K562 (cell line): Measurements from ENCODE around the gene EXOC4. TPM values are rescaled to one million over a fixed set of nuclear protein-coding genes. Genes with fewer than 3 reads are reported as not detected.

Experiments used
- ATAC-seq: fragments of 200-7000 bp; cut with Tn5 transposase; 3 replicates; pipeline ENCODE4 v1.9.1; 2020; ENCODE audit warnings: moderate library complexity
- BruUV-seq: library from RNA; stranded (reverse); fragments of 400-500 nt; replicated peaks from 2 replicates; lab custom pipeline; 2021; lab: Mats Ljungman, UMichigan
- CTCF ChIA-PET: fragments of 300-600 bp; formaldehyde crosslinking; extraction: SDS; loops from one replicate; lab custom pipeline; 2021; ENCODE audit warnings: low intra/inter-chr PET ratio; lab: Yijun Ruan, JAX
- POLR2A ChIA-PET: fragments of 300-600, 350-650 bp; sonication (Branson Sonifier 250); formaldehyde crosslinking; extraction: SDS; loops from one replicate; lab custom pipeline; 2021; ENCODE audit warnings: antibody characterized with exemption, inconsistent platforms; lab: Yijun Ruan, JAX
- DNase-seq, 4 experiments: peaks; one replicate each; pipeline versions ENCODE4 v3.0.0 to v3.0.0-alpha.2; 2011 to 2018; ENCODE audit warnings: low spot score in 3 of 4, mixed read lengths in 3 of 4; ENCODE audit errors: extremely low read depth in 1 of 4
- FAIRE-seq: peaks from 2 replicates; lab custom pipeline; 2011; peaks lifted over from hg19 to GRCh38; lab: Jason Lieb, UNC
- H2AFZ ChIP-seq: 2 replicates; pipeline ENCODE4 v1.6.0; 2011; ENCODE audit warnings: low read depth, low read length, control low read depth, inconsistent platforms
- H3K27ac ChIP-seq: fragments of 200-600 bp; 3 replicates; pipeline ENCODE4 v1.8.0; 2011; ENCODE audit warnings: low read depth, mild to moderate bottlenecking, control low read depth, inconsistent platforms, low read length, moderate library complexity, mixed read lengths; ENCODE audit errors: extremely low read depth
- H3K27me3 ChIP-seq, 2 experiments: fragments of 300-600 bp in 1 of 2; 2 replicates in 1 of 2; 3 replicates in 1 of 2; pipeline versions ENCODE4 v1.6.0 to v1.8.0; 2011; ENCODE audit warnings: inconsistent platforms in 2 of 2, low read length in 2 of 2, mild to moderate bottlenecking in 1 of 2, mixed read lengths in 1 of 2, moderate library complexity in 1 of 2; ENCODE audit not compliant: control insufficient read depth in 2 of 2, insufficient read depth in 2 of 2
- H3K36me3 ChIP-seq: fragments of 300-600 bp; 3 replicates; pipeline ENCODE4 v1.8.0; 2011; ENCODE audit warnings: mild to moderate bottlenecking, low read length, inconsistent platforms; ENCODE audit not compliant: control insufficient read depth, insufficient read depth
- H3K4me1 ChIP-seq, 2 experiments: fragments of 200-600 bp in 1 of 2; replicated peaks in 1 of 2; 2 replicates in 1 of 2; 3 replicates in 1 of 2; pipeline versions ENCODE4 v1.5.1 to v1.8.0; 2011; ENCODE audit warnings: inconsistent platforms in 2 of 2, low read length in 2 of 2, mild to moderate bottlenecking in 1 of 2, mixed read lengths in 1 of 2, moderate library complexity in 1 of 2; ENCODE audit not compliant: control insufficient read depth in 2 of 2, insufficient read depth in 2 of 2
- H3K4me2 ChIP-seq: 2 replicates; pipeline ENCODE4 v1.6.1; 2011; ENCODE audit warnings: low read length, control low read depth, inconsistent platforms, mixed read lengths; ENCODE audit not compliant: insufficient read depth
- H3K4me3 ChIP-seq: fragments of 200-600 bp; sonication (generic), shearing (Covaris generic); 2 replicates; pipeline ENCODE4 v1.5.1; 2016; ENCODE audit warnings: control low read depth, inconsistent platforms
- H3K79me2 ChIP-seq: fragments of 200-600 bp; 3 replicates; pipeline ENCODE4 v1.8.0; 2011; ENCODE audit warnings: low read length, inconsistent platforms; ENCODE audit not compliant: control insufficient read depth, insufficient read depth
- H3K9ac ChIP-seq, 2 experiments: 2 replicates each; pipeline versions ENCODE4 v1.6.0 to v1.6.1; 2011; ENCODE audit warnings: low read depth in 2 of 2, low read length in 2 of 2, control low read depth in 1 of 2, inconsistent platforms in 1 of 2, mild to moderate bottlenecking in 1 of 2, mixed read lengths in 1 of 2; ENCODE audit not compliant: insufficient read depth in 1 of 2
- H3K9me1 ChIP-seq: one replicate; pipeline ENCODE4 v1.6.0; 2011; ENCODE audit warnings: inconsistent platforms, mild to moderate bottlenecking, low read length, moderate library complexity; ENCODE audit not compliant: control insufficient read depth, insufficient read depth
- H3K9me3 ChIP-seq: replicated peaks from 2 replicates; pipeline ENCODE4 v1.5.1; 2011; ENCODE audit warnings: low read depth, low read length, inconsistent platforms; ENCODE audit not compliant: control insufficient read depth, insufficient read depth
- H4K20me1 ChIP-seq: replicated peaks from 2 replicates; pipeline ENCODE4 v1.6.1; 2011; ENCODE audit warnings: low read length, inconsistent platforms, mixed read lengths; ENCODE audit not compliant: control insufficient read depth, insufficient read depth
- FOXK2 ChIP-seq, 2 experiments: fragments of 450-650 bp; IDR thresholded peaks in 1 of 2; conservative IDR thresholded peaks in 1 of 2; 2 replicates each; pipeline ENCODE4 v1.6.1; 2016; ENCODE audit warnings: low read depth in 2 of 2, mild to moderate bottlenecking in 1 of 2
- SOX6 ChIP-seq: fragments of 450-650 bp; IDR thresholded peaks from 2 replicates; pipeline ENCODE4 v1.6.1; 2014; ENCODE audit warnings: mild to moderate bottlenecking
- SRSF1 ChIP-seq: fragments of 200-400 bp; formaldehyde crosslinking; IDR thresholded peaks from 2 replicates; pipeline ENCODE4 v1.6.1; 2017; ENCODE audit warnings: mild to moderate bottlenecking, low read depth, low read length, moderate library complexity
- STAT5A ChIP-seq: IDR thresholded peaks from 2 replicates; pipeline ENCODE4 v1.6.1; 2012; ENCODE audit warnings: low read length, inconsistent platforms, borderline replicate concordance
- WGBS: fragments of 100-300 bp; shearing (Covaris generic); methylation state at CpG from one replicate; pipeline ENCODE4 v1.1.6; 2016; ENCODE audit warnings: low coverage, mixed read lengths; ENCODE audit not compliant: insufficient coverage; ENCODE audit errors: missing lambda C conversion rate; 5-methylcytosine and 5-hydroxymethylcytosine counted together
- in situ Hi-C: fragments of 300-500 bp; cut with MboI; formaldehyde crosslinking; loops from 4 replicates; pipeline ENCODE4 v1.15.0; 2018; ENCODE audit warnings: inconsistent platforms, mixed read lengths
- intact Hi-C: fragments of 100-400 bp; cut with micrococcal nuclease; formaldehyde crosslinking; loops from 2 replicates; pipeline ENCODE4 v1.14.2; 2022
- polyA plus RNA-seq, 8 experiments: library from polyadenylated mRNA; depleted of rRNA in 4 of 8; stranded (reverse) in 5 of 8; unstranded in 3 of 8; fragments of >200 nt; fragmentation: Nextera tagmentation in 2 of 8; fragmentation: Illumina TruSeq in 1 of 8; extraction: Ambion mirVana in 2 of 8; extraction: Trizol in 1 of 8; gene quantifications; 2 replicates each; pipeline versions ENCODE4 v1.2.1 to v1.2.3, GENCODE V29; 2011 to 2014; ENCODE audit warnings: inconsistent platforms in 1 of 8, missing spikeins in 1 of 8
- total RNA-seq, 7 experiments: library from RNA; depleted of rRNA in 6 of 7; stranded (reverse); fragments of >200 nt in 6 of 7; fragmentation: Illumina TruSeq in 2 of 7; extraction: Trizol in 2 of 7; gene quantifications; 2 replicates each; pipeline versions ENCODE4 v1.2.1 to v1.2.3, GENCODE V29; 2011 to 2021; ENCODE audit warnings: low replicate concordance in 1 of 7
- TF ChIP-seq, protein P1 (sequence below): fragments of 450-650 bp; conservative IDR thresholded peaks from 2 replicates; pipeline ENCODE4 v1.6.1; 2016; ENCODE audit warnings: missing genetic modification characterization, low read depth, mild to moderate bottlenecking, control low read depth, missing compliant biosample characterization
- TF ChIP-seq, protein P2 (sequence below), 2 experiments: fragments of 450-650 bp; conservative IDR thresholded peaks; 2 replicates each; pipeline ENCODE4 v1.6.1; 2017; ENCODE audit warnings: mild to moderate bottlenecking in 2 of 2, moderate library complexity in 2 of 2

Gene EXOC4
- total and polyA plus RNA-seq, 9 of the 15 experiments (the other 6 are each of a cell fraction or from before 2014, with no cell fraction given), result 18.5 to 73.1 (median 46.6) TPM

DNA sequence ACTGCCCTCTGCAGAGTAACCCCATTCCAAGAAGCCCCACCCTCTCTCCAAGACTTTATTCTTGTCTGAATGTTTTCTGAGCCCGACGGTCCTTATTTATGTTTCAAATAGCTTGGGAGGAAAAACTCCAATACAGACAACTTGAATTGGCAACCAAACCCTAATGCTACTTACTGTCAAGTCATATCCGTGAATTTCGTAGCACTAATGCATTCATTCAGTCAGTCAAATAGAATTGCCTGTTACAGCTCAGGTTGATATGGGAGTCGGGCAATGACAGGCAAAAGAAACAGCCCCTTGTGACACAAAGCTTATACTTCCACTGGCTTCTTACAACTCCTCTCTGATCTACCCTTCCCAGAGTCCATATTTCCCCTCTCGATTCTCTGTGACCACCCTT lies 815.8 kb downstream of the EXOC4 start:
- Histone ChIP-seq H3K4me3 (no peak overlapping the region), H3K36me3 (no peaks in the 10 kb centered on the region)

More for the DNA sequence above, 815.8 kb downstream of the EXOC4 start:
- Histone ChIP-seq H4K20me1 (no peaks in the 10 kb centered on the region), H3K27ac (no peak overlapping the region), H3K27me3 (no peaks in the 10 kb centered on the region), H3K9me1 (no peaks in the 10 kb centered on the region), H3K9ac (no peak overlapping the region), H3K4me2 (no peak overlapping the region), H2AFZ (no peak overlapping the region), H3K9me3 (no peaks in the 10 kb centered on the region), H3K4me1 (peaks cover 0 to 9% of the 10 kb centered on the region in 2 experiments; a peak in 3 of 5 replicates), H3K79me2 (no peaks in the 10 kb centered on the region)
- 62% methylated on average over 6 of the region's 6 CpGs for WGBS
- intact Hi-C loops, result no loop called here
- TF ChIP-seq SRSF1 (no peak), STAT5A (no peak), SOX6 (no peak), FOXK2 (conservative IDR thresholded peaks at IDR 0.05 in 1 of 2, IDR thresholded peaks at IDR 0.05 in 1 of 2; ENCODE audit: low read depth in 2 of 2) (no peak)
- TF ChIP-seq, protein P1, sequence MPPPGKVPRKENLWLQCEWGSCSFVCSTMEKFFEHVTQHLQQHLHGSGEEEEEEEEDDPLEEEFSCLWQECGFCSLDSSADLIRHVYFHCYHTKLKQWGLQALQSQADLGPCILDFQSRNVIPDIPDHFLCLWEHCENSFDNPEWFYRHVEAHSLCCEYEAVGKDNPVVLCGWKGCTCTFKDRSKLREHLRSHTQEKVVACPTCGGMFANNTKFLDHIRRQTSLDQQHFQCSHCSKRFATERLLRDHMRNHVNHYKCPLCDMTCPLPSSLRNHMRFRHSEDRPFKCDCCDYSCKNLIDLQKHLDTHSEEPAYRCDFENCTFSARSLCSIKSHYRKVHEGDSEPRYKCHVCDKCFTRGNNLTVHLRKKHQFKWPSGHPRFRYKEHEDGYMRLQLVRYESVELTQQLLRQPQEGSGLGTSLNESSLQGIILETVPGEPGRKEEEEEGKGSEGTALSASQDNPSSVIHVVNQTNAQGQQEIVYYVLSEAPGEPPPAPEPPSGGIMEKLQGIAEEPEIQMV (tag), result no peak
- TF ChIP-seq, protein P2, sequence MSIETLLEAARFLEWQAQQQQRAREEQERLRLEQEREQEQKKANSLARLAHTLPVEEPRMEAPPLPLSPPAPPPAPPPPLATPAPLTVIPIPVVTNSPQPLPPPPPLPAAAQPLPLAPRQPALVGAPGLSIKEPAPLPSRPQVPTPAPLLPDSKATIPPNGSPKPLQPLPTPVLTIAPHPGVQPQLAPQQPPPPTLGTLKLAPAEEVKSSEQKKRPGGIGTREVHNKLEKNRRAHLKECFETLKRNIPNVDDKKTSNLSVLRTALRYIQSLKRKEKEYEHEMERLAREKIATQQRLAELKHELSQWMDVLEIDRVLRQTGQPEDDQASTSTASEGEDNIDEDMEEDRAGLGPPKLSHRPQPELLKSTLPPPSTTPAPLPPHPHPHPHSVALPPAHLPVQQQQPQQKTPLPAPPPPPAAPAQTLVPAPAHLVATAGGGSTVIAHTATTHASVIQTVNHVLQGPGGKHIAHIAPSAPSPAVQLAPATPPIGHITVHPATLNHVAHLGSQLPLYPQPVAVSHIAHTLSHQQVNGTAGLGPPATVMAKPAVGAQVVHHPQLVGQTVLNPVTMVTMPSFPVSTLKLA (conservative IDR thresholded peaks at IDR 0.05), result no peak
- in situ Hi-C loops, result no loop called here
- FAIRE-seq (no peak), DNase-seq (no peak), ATAC-seq (no peak)
- no TSS peak for BruUV-seq
- POLR2A ChIA-PET, result interaction anchor here (0.8 kb wide), 1 partner anchor 11 kb away, joined by 3 read pairs; no protein-coding TSS in a partner anchor
- CTCF ChIA-PET, result no interaction called here
